Spleen (tissue), 11 donors: Measurements from ENCODE around the gene SHC3. TPM values are rescaled to one million over a fixed set of nuclear protein-coding genes. Genes with fewer than 3 reads are reported as not detected.

Experiments used
- DNase-seq: peaks from one replicate; pipeline ENCODE4 v3.0.0-alpha.2; 2020
- H3K27ac ChIP-seq, 8 donors: fragments of 200-600 bp; sonication (generic) in 7 of 8; 1 replicate in 4 of 8; 2 replicates in 4 of 8; pipeline versions ENCODE4 v1.5.0 to v1.8.0; 2016 to 2021; ENCODE audit warnings: inconsistent platforms in 4 of 8, mild to moderate bottlenecking in 4 of 8, moderate library complexity in 1 of 8
- H3K27me3 ChIP-seq, 7 donors: fragments of 200-600 bp; sonication (generic) in 6 of 7; replicated peaks in 1 of 7; 1 replicate in 4 of 7; 2 replicates in 3 of 7; pipeline versions ENCODE4 v1.5.0 to v1.8.0; 2016 to 2021; ENCODE audit warnings: inconsistent platforms in 3 of 7, mild to moderate bottlenecking in 1 of 7
- H3K36me3 ChIP-seq, 6 donors: fragments of 200-600 bp; sonication (generic) in 5 of 6; 1 replicate in 4 of 6; 2 replicates in 2 of 6; pipeline versions ENCODE4 v1.5.0 to v1.8.0; 2016 to 2021; ENCODE audit warnings: inconsistent platforms in 2 of 6
- H3K4me1 ChIP-seq, 6 donors: fragments of 200-600 bp; sonication (generic) in 5 of 6; 1 replicate in 3 of 6; 2 replicates in 3 of 6; pipeline versions ENCODE4 v1.5.0 to v1.8.0; 2016 to 2021; ENCODE audit warnings: inconsistent platforms in 3 of 6
- H3K4me3 ChIP-seq, 8 donors: fragments of 200-600 bp; sonication (generic) in 7 of 8; 1 replicate in 4 of 8; 2 replicates in 4 of 8; pipeline versions ENCODE4 v1.5.0 to v1.8.0; 2016 to 2021; ENCODE audit warnings: inconsistent platforms in 4 of 8, mild to moderate bottlenecking in 4 of 8, moderate library complexity in 2 of 8
- H3K9me3 ChIP-seq, 8 donors: fragments of 200-600 bp; sonication (generic) in 7 of 8; 1 replicate in 4 of 8; 2 replicates in 4 of 8; pipeline versions ENCODE4 v1.5.0 to v1.8.0; 2016 to 2021; ENCODE audit warnings: inconsistent platforms in 4 of 8
- POLR2A ChIP-seq, 3 donors: fragments of 450-650 bp; IDR thresholded peaks; one replicate each; pipeline ENCODE4 v1.5.1; 2017; ENCODE audit warnings: antibody characterized with exemption in 3 of 3, mild to moderate bottlenecking in 1 of 3
- POLR2AphosphoS5 ChIP-seq, 3 donors: sonication (generic); formaldehyde crosslinking; IDR thresholded peaks; one replicate each; pipeline ENCODE4 v1.5.1; 2017; ENCODE audit warnings: antibody characterized with exemption in 3 of 3
- WGBS, 5 donors: extraction: QIAGEN DNeasy Blood & Tissue Kit in 3 of 5; methylation state at CpG; one replicate each; pipeline versions ENCODE4 v1.1.5 to v1.1.7; 2013 to 2018; 5-methylcytosine and 5-hydroxymethylcytosine counted together
- intact Hi-C: fragments of 100-400 bp; cut with DNase I; formaldehyde crosslinking; loops from one replicate; pipeline ENCODE4 v1.15.0; 2023; ENCODE audit warnings: low total_unique reads
- polyA plus RNA-seq, 3 donors: library from polyadenylated mRNA; stranded (reverse); fragments of 200-250 nt; gene quantifications; one replicate each; pipeline ENCODE4 v1.2.1, GENCODE V29; 2013
- total RNA-seq, 7 donors: library from RNA; depleted of rRNA in 3 of 7; stranded (reverse); fragments of >200 nt in 3 of 7; fragmentation: NEBNext Ultra II Directional in 4 of 7; extraction: Animal tissue kit (Norgen Biotek cat#: 25700) in 4 of 7; gene quantifications; one replicate each; pipeline versions ENCODE4 v1.1.0 to v1.2.1, GENCODE V29; 2016 to 2021
- TF ChIP-seq, protein P1 (sequence below), 11 experiments: fragments of 200-600 bp in 7 of 11; fragments of 450-650 bp in 4 of 11; sonication (generic) in 4 of 11; IDR thresholded peaks in 8 of 11; conservative IDR thresholded peaks in 3 of 11; 1 replicate in 7 of 11; 2 replicates in 4 of 11; pipeline versions ENCODE4 v1.4.0 to v1.8.0; 2016 to 2021; ENCODE audit warnings: antibody characterized with exemption in 11 of 11, inconsistent platforms in 4 of 11, mild to moderate bottlenecking in 1 of 11
- donor health status: healthy with polysubstance abuse.
- donor health status: DM: no; HTN: no; CAD: no; lungs with moderate emphysema.
- donor health status: DM: no; HTN: no; CAD: no.
- donor health status: Bipolar disorder and iron deficiency.
- donor health status: healthy.
- donor health status: DM: no; HTN: no; CAD: no.
- donor health status: DM: yes; HTN: yes; CAD: no.

Gene SHC3
- total and polyA plus RNA-seq, 10 donors, result 0.03 to 0.70 (median 0.07) TPM; not detected in 1

DNA sequence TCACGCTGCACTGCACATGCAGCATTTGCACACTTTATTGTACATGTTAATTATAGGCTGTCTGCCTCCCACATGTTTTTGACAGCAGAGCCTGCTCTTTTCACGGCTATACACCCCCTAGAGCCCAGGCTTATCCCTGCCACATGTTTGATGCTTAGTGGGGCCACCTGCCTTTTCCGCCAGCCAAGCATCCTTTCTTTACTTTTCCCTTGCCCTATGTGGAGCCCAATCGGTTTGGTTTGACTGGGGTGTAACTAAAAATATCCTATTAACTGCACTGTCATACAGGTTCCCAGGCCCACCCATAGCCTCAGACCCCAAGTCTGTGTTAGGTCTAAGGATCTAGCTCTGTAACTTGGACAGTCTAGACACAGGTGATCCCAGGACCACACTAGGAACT, 206.2 kb downstream of the SHC3 start:
- intact Hi-C loops, result no loop called here
- H3K4me1 ChIP-seq, result no peaks in the 10 kb centered on the region
- no peak for DNase-seq
- H3K27me3 ChIP-seq, result peaks cover 0 to 5% (median 0%) of the 10 kb centered on the region in 7 donors
- H3K9me3 ChIP-seq, result no peaks in the 10 kb centered on the region
- H3K36me3 ChIP-seq, result no peaks in the 10 kb centered on the region
- no peak overlapping the region for H3K4me3 ChIP-seq
- H3K27ac ChIP-seq, result no peak overlapping the region
- TF ChIP-seq POLR2AphosphoS5 (IDR thresholded peaks at IDR 0.05), result no peak
- TF ChIP-seq POLR2A (IDR thresholded peaks at IDR 0.05), result no peak
- TF ChIP-seq, protein P1, sequence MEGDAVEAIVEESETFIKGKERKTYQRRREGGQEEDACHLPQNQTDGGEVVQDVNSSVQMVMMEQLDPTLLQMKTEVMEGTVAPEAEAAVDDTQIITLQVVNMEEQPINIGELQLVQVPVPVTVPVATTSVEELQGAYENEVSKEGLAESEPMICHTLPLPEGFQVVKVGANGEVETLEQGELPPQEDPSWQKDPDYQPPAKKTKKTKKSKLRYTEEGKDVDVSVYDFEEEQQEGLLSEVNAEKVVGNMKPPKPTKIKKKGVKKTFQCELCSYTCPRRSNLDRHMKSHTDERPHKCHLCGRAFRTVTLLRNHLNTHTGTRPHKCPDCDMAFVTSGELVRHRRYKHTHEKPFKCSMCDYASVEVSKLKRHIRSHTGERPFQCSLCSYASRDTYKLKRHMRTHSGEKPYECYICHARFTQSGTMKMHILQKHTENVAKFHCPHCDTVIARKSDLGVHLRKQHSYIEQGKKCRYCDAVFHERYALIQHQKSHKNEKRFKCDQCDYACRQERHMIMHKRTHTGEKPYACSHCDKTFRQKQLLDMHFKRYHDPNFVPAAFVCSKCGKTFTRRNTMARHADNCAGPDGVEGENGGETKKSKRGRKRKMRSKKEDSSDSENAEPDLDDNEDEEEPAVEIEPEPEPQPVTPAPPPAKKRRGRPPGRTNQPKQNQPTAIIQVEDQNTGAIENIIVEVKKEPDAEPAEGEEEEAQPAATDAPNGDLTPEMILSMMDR (IDR thresholded peaks at IDR 0.05 in 8 of 11, conservative IDR thresholded peaks at IDR 0.05 in 3 of 11), result no peak
- WGBS, 5 donors, result 85 to 95% (median 88%) methylated on average over 4 of the region's 4 CpGs

DNA sequence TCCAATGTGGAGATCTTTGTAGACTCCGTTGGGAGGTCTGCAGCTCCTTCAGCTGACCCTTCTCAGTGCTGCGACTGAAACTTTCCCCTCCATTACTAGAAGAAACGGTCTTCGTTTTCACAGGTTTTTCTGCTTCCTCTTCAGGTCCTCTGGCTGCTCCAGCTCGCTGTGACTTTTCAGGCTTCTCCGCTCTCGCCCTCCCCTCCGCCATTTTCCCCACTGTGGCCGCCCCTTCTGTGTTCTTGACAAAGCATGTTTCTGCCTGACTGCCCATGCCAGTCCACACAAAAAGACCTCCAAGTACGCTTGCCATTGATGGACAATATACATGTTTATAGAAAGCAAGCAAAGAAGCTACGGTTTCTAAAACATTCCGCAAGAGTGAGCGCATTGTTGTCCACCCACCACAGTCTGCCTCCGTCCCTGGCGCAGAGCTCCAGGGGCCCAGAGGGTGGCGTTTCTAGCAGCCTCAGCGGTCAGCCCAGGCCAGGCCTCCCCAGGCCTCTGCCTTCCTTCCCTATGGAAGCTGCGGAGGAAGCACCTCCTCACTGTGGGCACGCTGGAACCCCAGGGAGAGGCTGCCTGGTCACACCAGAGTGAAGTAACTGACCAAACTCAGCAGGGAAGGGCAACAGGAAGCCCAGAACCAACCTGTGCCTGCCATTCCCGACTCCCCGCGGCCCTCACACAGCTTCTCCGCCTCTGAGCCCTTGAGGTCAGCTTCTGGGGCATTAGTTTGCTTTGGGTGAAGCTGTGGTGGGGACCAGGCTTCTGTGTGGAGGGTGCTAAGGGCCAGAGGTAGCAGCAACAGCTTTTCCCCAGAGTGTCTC, 207.3 kb downstream of the SHC3 start:
- H3K9me3 ChIP-seq, result no peaks in the 10 kb centered on the region
- DNase-seq, result no peak
- H3K36me3 ChIP-seq, result no peaks in the 10 kb centered on the region
- intact Hi-C loops, result no loop called here
- 87 to 92% (median 88%) methylated on average over 21 to 23 of the region's 23 CpGs for WGBS, 5 donors
- H3K4me1 ChIP-seq, result peaks cover 0 to 5% (median 0%) of the 10 kb centered on the region in 6 donors
- no peak overlapping the region for H3K27ac ChIP-seq
- TF ChIP-seq, protein P1 (IDR thresholded peaks at IDR 0.05 in 8 of 11, conservative IDR thresholded peaks at IDR 0.05 in 3 of 11), result no peak
- TF ChIP-seq POLR2AphosphoS5 (IDR thresholded peaks at IDR 0.05), result no peak
- no peak for TF ChIP-seq POLR2A (IDR thresholded peaks at IDR 0.05)
- no peak overlapping the region for H3K4me3 ChIP-seq
- peaks cover 0 to 5% (median 0%) of the 10 kb centered on the region in 7 donors for H3K27me3 ChIP-seq

DNA sequence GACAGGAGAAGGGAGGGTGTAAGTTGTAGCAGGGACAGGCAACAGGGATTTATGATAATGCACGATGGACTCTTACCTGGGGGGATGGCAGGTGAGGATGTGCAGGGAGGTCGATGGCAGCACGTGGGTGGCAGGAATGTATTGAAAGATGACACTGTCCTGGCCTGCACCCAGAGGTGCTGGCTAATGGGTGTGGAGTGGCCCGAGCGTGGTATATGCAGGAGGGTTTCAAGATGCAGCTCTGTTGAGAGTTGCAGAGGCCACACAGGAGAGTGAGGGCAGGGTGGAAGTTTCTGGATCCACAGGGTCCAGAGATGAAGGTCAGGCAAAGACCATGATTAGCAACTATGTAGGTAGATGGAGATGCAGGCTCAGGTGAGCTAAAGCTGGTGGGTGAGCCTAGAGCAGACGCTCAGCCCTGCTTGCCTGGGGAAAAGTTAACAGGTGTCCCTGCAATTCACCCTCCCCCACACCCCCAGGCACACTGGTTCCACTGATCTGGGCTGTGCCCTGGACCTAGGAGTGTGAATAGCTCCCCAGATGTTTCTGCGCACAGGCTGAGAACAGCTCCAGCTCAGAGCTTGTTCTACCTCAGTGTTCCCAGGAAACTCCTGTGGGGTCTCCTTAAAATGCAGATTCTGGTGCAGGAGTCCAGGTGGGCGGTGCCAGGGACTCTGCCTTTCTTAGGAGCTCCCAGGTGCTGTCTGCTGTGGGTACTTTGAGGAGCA, 208.8 kb downstream of the SHC3 start:
- H3K9me3 ChIP-seq, result no peaks in the 10 kb centered on the region
- H3K36me3 ChIP-seq, result no peaks in the 10 kb centered on the region
- H3K4me3 ChIP-seq, result no peak overlapping the region
- H3K4me1 ChIP-seq, result peaks cover 0 to 5% (median 0%) of the 10 kb centered on the region in 6 donors
- peaks cover 0 to 5% (median 0%) of the 10 kb centered on the region in 7 donors for H3K27me3 ChIP-seq
- DNase-seq, result no peak
- 73 to 86% (median 84%) methylated on average over 7 to 8 of the region's 8 CpGs for WGBS, 5 donors
- TF ChIP-seq POLR2A (IDR thresholded peaks at IDR 0.05) (no peak), POLR2AphosphoS5 (IDR thresholded peaks at IDR 0.05) (no peak)
- TF ChIP-seq, protein P1 (IDR thresholded peaks at IDR 0.05 in 8 of 11, conservative IDR thresholded peaks at IDR 0.05 in 3 of 11), result no peak
- intact Hi-C loops, result no loop called here
- H3K27ac ChIP-seq, result no peak overlapping the region

DNA sequence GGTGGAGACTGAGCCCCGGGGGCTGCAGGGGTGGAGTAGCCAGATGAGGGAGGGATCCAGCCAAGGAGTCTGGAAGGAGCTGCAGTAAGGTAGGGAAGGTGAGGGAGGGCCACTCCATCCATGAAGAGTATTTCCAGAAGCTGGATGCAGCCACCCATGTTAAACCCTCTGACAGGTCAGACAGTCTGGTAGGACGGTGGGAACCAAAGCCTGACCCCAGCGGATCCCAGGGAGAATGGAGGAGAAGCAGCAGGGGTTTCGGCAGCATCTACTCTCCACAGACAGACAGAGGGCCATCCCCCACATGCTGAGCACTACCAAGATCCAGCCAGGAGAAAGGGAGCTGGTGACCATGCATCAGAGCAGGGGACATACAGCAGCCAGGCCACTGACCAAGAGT, 209.8 kb downstream of the SHC3 start:
- intact Hi-C loops, result no loop called here
- Histone ChIP-seq H3K4me3 (no peak overlapping the region), H3K36me3 (no peaks in the 10 kb centered on the region), H3K27ac (no peak overlapping the region), H3K4me1 (peaks cover 0 to 5% (median 0%) of the 10 kb centered on the region in 6 donors), H3K9me3 (no peaks in the 10 kb centered on the region), H3K27me3 (peaks cover 0 to 5% (median 0%) of the 10 kb centered on the region in 7 donors)
- TF ChIP-seq, protein P1 (IDR thresholded peaks at IDR 0.05 in 8 of 11, conservative IDR thresholded peaks at IDR 0.05 in 3 of 11), result no peak
- no peak for TF ChIP-seq POLR2A (IDR thresholded peaks at IDR 0.05)
- no peak for TF ChIP-seq POLR2AphosphoS5 (IDR thresholded peaks at IDR 0.05)
- whole genome bisulfite sequencing, 5 donors, result 84 to 93% (median 87%) methylated on average over 4 of the region's 4 CpGs
- DNase-seq, result no peak
